Endothelial cell of umbilical vein (primary cell): ENCODE measurements around the gene CELSR2.

ENCODE experiments used
- CTCF ChIP-seq, 2 donors: IDR thresholded peaks; 1 replicate in 1 of 2; 2 replicates in 1 of 2; pipeline ENCODE4 v1.5.1; 2011; ENCODE audit warnings: low read length in 2 of 2, mild to moderate bottlenecking in 2 of 2, moderate library complexity in 2 of 2, control low read depth in 1 of 2, inconsistent platforms in 1 of 2, low read depth in 1 of 2; ENCODE audit not compliant: insufficient read depth in 1 of 2; ENCODE audit errors: extremely low read depth in 1 of 2
- GATA2 ChIP-seq: IDR thresholded peaks from 2 replicates; pipeline ENCODE4 v1.7.0; 2011; ENCODE audit warnings: low read depth, mild to moderate bottlenecking, moderate library complexity, mixed read lengths, low read length; ENCODE audit not compliant: insufficient read length, insufficient read depth

- TF ChIP-seq GATA2, result no peak
- TF ChIP-seq CTCF (IDR thresholded peaks at IDR 0.05; ENCODE audit: extremely low read depth in 1 of 2, insufficient read depth in 1 of 2, low read depth in 1 of 2, low read length in 2 of 2), result peak; percentile 78 to 95
Measured at GRCh38 chr1:109277434-109278204, 28.3 kb downstream of the CELSR2 start.
